ENCODE results near the gene CELSR3.

The CELSR3 gene

DNA sequence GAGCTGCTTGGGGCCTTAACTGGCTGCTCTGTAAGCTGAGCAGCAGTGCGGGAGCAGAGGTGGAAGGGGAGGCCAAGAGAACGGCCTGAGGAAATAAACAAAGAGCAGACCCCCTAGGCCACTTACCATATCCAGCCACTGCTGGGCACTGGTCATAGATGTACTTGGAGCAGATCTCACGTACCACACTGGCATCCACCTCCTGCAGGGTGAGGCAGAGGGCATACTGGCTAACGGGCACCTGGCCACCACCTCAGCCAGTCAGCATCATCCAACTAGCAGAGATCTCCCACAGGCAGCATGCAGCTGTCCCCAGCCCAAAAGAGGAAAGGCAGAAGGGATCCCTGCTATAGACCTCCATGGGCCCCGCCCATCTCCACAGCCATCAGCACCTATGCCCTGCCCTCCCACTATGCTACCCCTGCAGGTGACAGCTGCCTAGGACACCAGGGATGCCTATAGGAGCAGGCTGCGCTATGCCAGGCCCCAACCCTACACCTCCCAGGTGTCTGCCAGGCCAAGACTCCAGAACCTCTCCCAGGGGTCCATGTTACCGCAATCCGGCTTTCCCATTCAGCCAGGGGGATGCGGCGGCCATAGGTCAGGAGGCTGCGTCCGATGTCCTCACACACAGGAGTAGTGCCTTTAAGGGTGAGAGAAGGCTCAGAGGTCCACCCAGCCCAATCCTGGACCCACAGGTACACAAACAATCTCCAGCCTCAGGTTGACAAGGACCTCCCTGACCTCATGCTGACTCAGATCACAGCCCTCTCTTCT lies 63.0 kb downstream of the CELSR3 start:
- ChIA-PET POLR2A (interaction anchor here (1.0 kb wide), 1 partner anchor 10 kb away, joined by 5 read pairs; the partner anchor contains the start of gene UQCRC1), CTCF (no interaction called here)
- no peak for DNase-seq (ENCODE audit: extremely low spot score)
- TF ChIP-seq LEF1 (IDR thresholded peaks at IDR 0.05; ENCODE audit: borderline replicate concordance) (no peak), SUZ12 (IDR thresholded peaks at IDR 0.05) (no peak), FOXA1 (IDR thresholded peaks at IDR 0.05) (no peak), SP1 (IDR thresholded peaks at IDR 0.05) (no peak), BHLHE40 (IDR thresholded peaks at IDR 0.05; ENCODE audit: borderline replicate concordance) (no peak), ZNF384 (IDR thresholded peaks at IDR 0.05) (no peak), ELF4 (IDR thresholded peaks at IDR 0.05) (no peak)

DNA sequence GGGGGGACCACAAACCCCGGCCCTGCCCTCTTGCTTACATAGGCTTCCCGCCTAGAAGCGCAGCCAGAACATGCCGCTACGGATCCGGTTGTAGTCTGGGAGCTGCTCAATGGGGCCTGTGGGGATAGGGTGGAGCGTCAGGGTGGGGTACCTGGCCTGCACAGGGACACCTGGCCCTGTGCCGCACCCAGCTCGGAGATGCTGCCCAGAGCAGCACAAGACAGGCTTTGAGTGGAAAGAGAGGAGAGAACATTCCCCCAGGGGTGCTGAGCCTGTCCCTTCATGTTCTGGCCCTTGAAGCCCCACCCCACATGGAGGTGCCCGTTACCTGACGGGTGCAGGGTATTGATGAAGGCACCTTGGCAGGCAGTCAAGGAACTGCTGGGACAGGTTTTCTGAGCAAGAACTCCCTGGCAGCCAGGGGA lies 63.6 kb downstream of the CELSR3 start:
- CTCF ChIA-PET = no interaction called here
- POLR2A ChIA-PET = interaction anchor here (0.7 to 1.4 kb wide), 3 partner anchors 9 to 12 kb away, joined by 3 to 5 read pairs (median 3); partner anchors contain the start of gene UQCRC1
- no peak for DNase-seq (ENCODE audit: extremely low spot score)
- TF ChIP-seq ELF4 (IDR thresholded peaks at IDR 0.05) (no peak), BHLHE40 (IDR thresholded peaks at IDR 0.05; ENCODE audit: borderline replicate concordance) (no peak), HDGF (IDR thresholded peaks at IDR 0.05; ENCODE audit: borderline replicate concordance) (no peak), NFRKB (IDR thresholded peaks at IDR 0.05) (no peak), LEF1 (IDR thresholded peaks at IDR 0.05; ENCODE audit: borderline replicate concordance) (no peak), ARNT (IDR thresholded peaks at IDR 0.05) (no peak), ZNF384 (IDR thresholded peaks at IDR 0.05) (no peak), SUZ12 (IDR thresholded peaks at IDR 0.05) (no peak), FOXM1 (IDR thresholded peaks at IDR 0.05; ENCODE audit: borderline replicate concordance) (no peak), SP1 (IDR thresholded peaks at IDR 0.05) (no peak), FOXA1 (IDR thresholded peaks at IDR 0.05) (no peak), L3MBTL2 (conservative IDR thresholded peaks at IDR 0.05) (no peak), TARDBP (IDR thresholded peaks at IDR 0.05) (no peak), FOXK2 (IDR thresholded peaks at IDR 0.05) (no peak), CTBP1 (IDR thresholded peaks at IDR 0.05; ENCODE audit: borderline replicate concordance) (no peak)
- TF ChIP-seq, protein P1, sequence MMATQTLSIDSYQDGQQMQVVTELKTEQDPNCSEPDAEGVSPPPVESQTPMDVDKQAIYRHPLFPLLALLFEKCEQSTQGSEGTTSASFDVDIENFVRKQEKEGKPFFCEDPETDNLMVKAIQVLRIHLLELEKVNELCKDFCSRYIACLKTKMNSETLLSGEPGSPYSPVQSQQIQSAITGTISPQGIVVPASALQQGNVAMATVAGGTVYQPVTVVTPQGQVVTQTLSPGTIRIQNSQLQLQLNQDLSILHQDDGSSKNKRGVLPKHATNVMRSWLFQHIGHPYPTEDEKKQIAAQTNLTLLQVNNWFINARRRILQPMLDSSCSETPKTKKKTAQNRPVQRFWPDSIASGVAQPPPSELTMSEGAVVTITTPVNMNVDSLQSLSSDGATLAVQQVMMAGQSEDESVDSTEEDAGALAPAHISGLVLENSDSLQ (IDR thresholded peaks at IDR 0.05) = no peak

DNA sequence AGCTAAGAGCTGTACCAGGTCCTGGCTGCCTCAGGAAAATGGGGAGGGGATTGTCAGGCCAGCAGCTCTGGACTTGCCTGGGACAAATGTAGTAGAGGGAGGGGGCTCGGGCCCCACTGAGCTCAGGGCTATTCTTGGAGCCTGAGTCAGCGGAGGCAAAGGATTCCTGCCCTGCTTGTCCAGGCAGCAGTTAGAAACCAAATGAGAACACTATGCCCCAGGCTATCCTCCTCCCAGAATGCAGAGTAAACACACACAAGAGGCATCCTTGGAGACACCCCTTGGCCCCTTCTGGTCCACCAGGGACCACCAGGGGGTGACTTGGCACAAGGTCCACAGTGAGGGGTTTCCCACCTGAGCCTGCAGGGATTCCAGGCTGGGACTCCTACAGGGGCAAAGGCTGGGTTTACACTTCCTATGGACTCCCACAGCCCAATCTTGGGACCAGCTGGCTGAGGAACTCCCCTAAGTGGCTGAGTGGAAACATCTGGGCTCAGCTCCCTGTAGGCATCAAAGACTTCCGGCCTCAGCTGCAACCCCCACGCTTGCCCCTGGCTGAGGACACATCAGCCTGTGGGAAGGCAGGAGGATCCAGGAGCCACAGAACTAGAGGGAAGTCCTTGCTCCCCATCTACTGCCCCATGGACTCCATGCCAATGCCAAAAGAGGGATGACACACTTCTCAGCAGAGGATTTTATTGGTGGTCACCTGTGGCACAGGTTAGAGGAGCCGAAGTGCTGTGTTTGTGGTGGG lies 64.2 kb downstream of the CELSR3 start:
- ChIA-PET POLR2A (interaction anchor here (0.7 to 1.4 kb wide), 4 partner anchors 9 to 126 kb away, joined by 3 to 5 read pairs (median 3); partner anchors contain the start of gene UQCRC1), CTCF (no interaction called here)
- DNase-seq (ENCODE audit: extremely low spot score) = no peak
- TF ChIP-seq TARDBP (IDR thresholded peaks at IDR 0.05) (no peak), FOXK2 (IDR thresholded peaks at IDR 0.05) (no peak), ZNF384 (IDR thresholded peaks at IDR 0.05) (no peak), HDGF (IDR thresholded peaks at IDR 0.05; ENCODE audit: borderline replicate concordance) (no peak), NFRKB (IDR thresholded peaks at IDR 0.05) (no peak), LEF1 (IDR thresholded peaks at IDR 0.05; ENCODE audit: borderline replicate concordance) (no peak), SP1 (IDR thresholded peaks at IDR 0.05) (no peak), BHLHE40 (IDR thresholded peaks at IDR 0.05; ENCODE audit: borderline replicate concordance) (no peak), ARNT (IDR thresholded peaks at IDR 0.05) (no peak), FOXA1 (IDR thresholded peaks at IDR 0.05) (no peak), CTBP1 (IDR thresholded peaks at IDR 0.05; ENCODE audit: borderline replicate concordance) (no peak), SUZ12 (IDR thresholded peaks at IDR 0.05) (no peak), ELF4 (IDR thresholded peaks at IDR 0.05) (no peak)
- TF ChIP-seq, protein P1 (IDR thresholded peaks at IDR 0.05) = no peak

DNA sequence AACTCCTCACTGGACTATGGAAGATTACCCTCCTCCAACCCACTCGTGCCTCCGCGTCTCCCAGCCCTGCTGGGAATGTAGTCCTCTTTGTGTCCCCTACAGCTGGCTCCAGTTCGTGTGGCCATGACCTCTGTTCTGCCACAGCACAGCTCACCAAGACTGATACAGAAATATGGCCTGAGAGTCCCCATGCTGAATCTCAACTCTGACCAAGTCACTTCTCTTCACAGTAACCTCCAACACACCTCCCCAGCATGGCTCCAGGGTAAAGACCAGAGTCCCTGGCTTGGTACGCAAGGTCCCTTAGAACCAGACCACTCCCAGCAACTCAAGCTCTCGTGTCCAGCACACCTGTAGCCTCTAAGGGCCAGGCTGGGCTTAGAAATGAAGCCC lies 65.3 kb downstream of the CELSR3 start:
- TF ChIP-seq LEF1 (IDR thresholded peaks at IDR 0.05; ENCODE audit: borderline replicate concordance) (no peak), FOXK2 (IDR thresholded peaks at IDR 0.05) (no peak)
- ChIA-PET POLR2A (interaction anchor here (0.9 to 1.6 kb wide), 3 partner anchors 12 to 124 kb away, joined by 3 to 8 read pairs (median 5); partner anchors contain the start of genes CELSR3 and UQCRC1), CTCF (interaction anchor here (1.1 kb wide), 1 partner anchor 39 kb away, joined by 3 read pairs; no protein-coding TSS in a partner anchor)
- no peak for DNase-seq (ENCODE audit: extremely low spot score)

DNA sequence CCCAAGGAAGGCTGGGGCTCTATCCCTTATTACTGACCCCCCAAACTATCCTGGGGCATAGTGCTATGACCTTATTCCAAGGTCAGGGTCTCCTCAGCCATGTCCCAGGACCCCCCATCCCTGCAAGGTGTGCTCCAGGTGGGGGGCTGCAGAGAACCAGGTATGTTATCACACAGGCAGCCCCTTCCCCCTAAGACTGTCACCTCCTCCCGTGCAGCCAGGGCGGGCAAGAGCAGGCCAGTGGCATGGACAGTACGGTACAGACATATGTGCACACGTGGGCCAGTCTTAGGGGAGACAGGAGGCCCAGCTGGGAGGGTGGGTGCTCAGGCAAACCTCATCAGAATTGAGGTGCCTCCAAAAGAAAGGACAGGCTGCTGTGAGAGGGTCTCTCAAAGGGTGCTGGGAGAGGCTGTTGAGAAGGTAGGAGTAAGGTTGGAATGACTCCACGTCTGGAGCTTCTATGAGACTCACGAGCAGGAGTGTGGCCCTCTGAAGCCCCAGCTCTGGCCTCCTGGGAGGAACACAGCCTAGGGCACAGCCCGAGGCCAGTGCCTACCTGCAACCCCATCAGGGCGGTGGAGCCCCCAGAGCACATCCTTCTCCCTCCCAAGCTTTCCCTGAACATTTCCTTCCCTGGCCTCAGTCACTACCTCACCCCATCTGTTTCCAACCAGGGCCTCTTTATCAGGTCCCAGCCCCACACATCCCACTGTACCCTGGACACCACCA lies 65.8 kb downstream of the CELSR3 start:
- ChIA-PET POLR2A (interaction anchor here (1.2 to 1.6 kb wide), 2 partner anchors 13 to 66 kb away, joined by 5 to 8 read pairs; partner anchors contain the start of genes CELSR3 and UQCRC1), CTCF (interaction anchor here (1.1 kb wide), 1 partner anchor 39 kb away, joined by 3 read pairs; no protein-coding TSS in a partner anchor)
- TF ChIP-seq SUZ12 (IDR thresholded peaks at IDR 0.05) (no peak), TARDBP (IDR thresholded peaks at IDR 0.05) (no peak), ELF4 (IDR thresholded peaks at IDR 0.05) (no peak), CTBP1 (IDR thresholded peaks at IDR 0.05; ENCODE audit: borderline replicate concordance) (no peak), FOXM1 (IDR thresholded peaks at IDR 0.05; ENCODE audit: borderline replicate concordance) (no peak)
- no peak for DNase-seq (ENCODE audit: extremely low spot score)

DNA sequence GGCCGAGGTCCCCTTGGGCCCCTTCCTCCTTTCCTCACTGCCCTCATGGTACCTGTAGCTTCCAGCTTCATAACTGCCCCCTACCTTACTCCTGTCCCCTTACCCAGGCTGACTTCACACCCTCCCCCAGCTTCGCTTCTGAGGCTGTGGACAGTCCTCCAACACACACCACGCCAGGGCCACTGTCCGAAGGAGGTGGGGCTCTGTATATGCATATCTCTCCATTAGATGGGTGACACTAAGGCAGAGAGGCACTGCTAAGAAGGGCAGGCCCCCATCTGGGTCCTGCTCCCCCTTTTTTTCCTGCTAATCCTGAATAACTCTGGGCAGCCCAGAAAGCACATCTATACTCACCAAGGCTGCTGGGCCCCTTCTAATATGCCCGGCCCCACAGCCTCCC lies 66.5 kb downstream of the CELSR3 start:
- ChIA-PET CTCF (no interaction called here), POLR2A (interaction anchor here (1.6 kb wide), 1 partner anchor 13 kb away, joined by 8 read pairs; the partner anchor contains the start of gene UQCRC1)
- TF ChIP-seq ELF4 (IDR thresholded peaks at IDR 0.05) (no peak), LEF1 (IDR thresholded peaks at IDR 0.05; ENCODE audit: borderline replicate concordance) (no peak), FOXA1 (IDR thresholded peaks at IDR 0.05) (no peak), ARNT (IDR thresholded peaks at IDR 0.05) (no peak), FOXM1 (IDR thresholded peaks at IDR 0.05; ENCODE audit: borderline replicate concordance) (no peak), CTBP1 (IDR thresholded peaks at IDR 0.05; ENCODE audit: borderline replicate concordance) (no peak), BHLHE40 (IDR thresholded peaks at IDR 0.05; ENCODE audit: borderline replicate concordance) (no peak), FOXK2 (IDR thresholded peaks at IDR 0.05) (no peak), SUZ12 (IDR thresholded peaks at IDR 0.05) (no peak), HDGF (IDR thresholded peaks at IDR 0.05; ENCODE audit: borderline replicate concordance) (no peak), ZNF384 (IDR thresholded peaks at IDR 0.05) (no peak), L3MBTL2 (conservative IDR thresholded peaks at IDR 0.05) (no peak)
- TF ChIP-seq, protein P1 (IDR thresholded peaks at IDR 0.05) = no peak
- DNase-seq (ENCODE audit: extremely low spot score) = no peak

Measured in HEK293T (cell line).